Endothelial cell of umbilical vein (primary cell): ENCODE data around the gene DHRS11. TPM values are rescaled to one million over a fixed set of nuclear protein-coding genes. Genes with fewer than 3 reads are reported as not detected.
"Not testable (repeated sequence)": the region's sequence is repeated elsewhere in the genome, so short reads cannot be mapped to it uniquely, and the experiment has no call there.

Source experiments
- BruUV-seq: library from RNA; stranded (reverse); fragments of 400-500 nt; replicated peaks from 2 replicates; lab custom pipeline; 2021; lab: Mats Ljungman, UMichigan
- CTCF ChIA-PET: fragments of 300-600, 350-600 bp; sonication (Branson Sonifier 250); formaldehyde crosslinking; loops from one replicate; lab custom pipeline; 2021; ENCODE audit warnings: antibody characterized with exemption, inconsistent platforms; lab: Charles Lee
- POLR2A ChIA-PET: fragments of 300-600, 350-600 bp; sonication (Branson Sonifier 250); formaldehyde crosslinking; loops from one replicate; lab custom pipeline; 2021; ENCODE audit warnings: antibody characterized with exemption, inconsistent platforms; lab: Charles Lee
- DNase-seq: peaks from one replicate; pipeline ENCODE4 v3.0.0-alpha.2; 2011; ENCODE audit warnings: low read depth, low spot score
- FAIRE-seq: peaks from 2 replicates; lab custom pipeline; 2011; peaks lifted over from hg19 to GRCh38; lab: Jason Lieb, UNC
- H2AFZ ChIP-seq: 2 replicates; pipeline ENCODE4 v1.6.0; 2012; ENCODE audit warnings: low read depth, low read length, control low read depth, inconsistent platforms
- H3K27ac ChIP-seq: 2 replicates; pipeline ENCODE4 v1.5.1; 2011; ENCODE audit warnings: low read depth, mild to moderate bottlenecking, control low read depth, low read length, moderate library complexity; ENCODE audit not compliant: insufficient read depth
- H3K27me3 ChIP-seq, 2 experiments: 2 replicates each; pipeline versions ENCODE4 v1.6.0 to v1.6.1; 2011; ENCODE audit warnings: low read length in 2 of 2, mixed read lengths in 1 of 2; ENCODE audit not compliant: control insufficient read depth in 2 of 2, insufficient read depth in 2 of 2
- H3K36me3 ChIP-seq, 2 experiments: 2 replicates in 1 of 2; 3 replicates in 1 of 2; pipeline ENCODE4 v1.5.1; 2011; ENCODE audit warnings: low read length in 2 of 2, mild to moderate bottlenecking in 1 of 2, moderate library complexity in 1 of 2; ENCODE audit not compliant: control insufficient read depth in 2 of 2, insufficient read depth in 2 of 2; ENCODE audit errors: extremely low read depth in 1 of 2
- H3K4me1 ChIP-seq: 3 replicates; pipeline ENCODE4 v1.5.1; 2011; ENCODE audit warnings: mild to moderate bottlenecking, low read length; ENCODE audit not compliant: control insufficient read depth, insufficient read depth; ENCODE audit errors: extremely low read depth
- H3K4me2 ChIP-seq: 2 replicates; pipeline ENCODE4 v1.6.1; 2011; ENCODE audit warnings: low read length, control low read depth, mixed read lengths; ENCODE audit not compliant: insufficient read depth
- H3K4me3 ChIP-seq, 3 experiments: fragments of 200-600 bp in 1 of 3; sonication (generic), shearing (Covaris generic) in 1 of 3; replicated peaks in 1 of 3; 2 replicates each; pipeline ENCODE4 v1.5.1; 2011 to 2016; ENCODE audit warnings: control low read depth in 3 of 3, low read length in 3 of 3, mild to moderate bottlenecking in 2 of 3, inconsistent platforms in 1 of 3, low read depth in 1 of 3, moderate library complexity in 1 of 3; ENCODE audit not compliant: insufficient read depth in 1 of 3
- H3K79me2 ChIP-seq: 2 replicates; pipeline ENCODE4 v1.6.0; 2012; ENCODE audit warnings: low read length, inconsistent platforms; ENCODE audit not compliant: control insufficient read depth, insufficient read depth
- H3K9ac ChIP-seq: replicated peaks from 2 replicates; pipeline ENCODE3; 2011; ENCODE audit warnings: low read length, control low read depth; ENCODE audit not compliant: insufficient read depth; ENCODE audit errors: extremely low read depth
- H3K9me1 ChIP-seq: replicated peaks from 3 replicates; pipeline ENCODE4 v1.6.0; 2011; ENCODE audit warnings: mild to moderate bottlenecking, low read length; ENCODE audit not compliant: control insufficient read depth, insufficient read depth; ENCODE audit errors: extremely low read depth
- H3K9me3 ChIP-seq: replicated peaks from 2 replicates; pipeline ENCODE4 v1.5.1; 2012; ENCODE audit warnings: low read length, inconsistent platforms; ENCODE audit not compliant: control insufficient read depth, insufficient read depth
- H4K20me1 ChIP-seq: replicated peaks from 2 replicates; pipeline ENCODE3; 2011; ENCODE audit warnings: mild to moderate bottlenecking, low read length; ENCODE audit not compliant: control insufficient read depth, insufficient read depth; ENCODE audit errors: extremely low read depth
- GATA2 ChIP-seq: IDR thresholded peaks from 2 replicates; pipeline ENCODE4 v1.7.0; 2011; ENCODE audit warnings: low read depth, mild to moderate bottlenecking, moderate library complexity, mixed read lengths, low read length; ENCODE audit not compliant: insufficient read length, insufficient read depth
- JUN ChIP-seq: IDR thresholded peaks from 2 replicates; pipeline ENCODE4 v1.6.1; 2011; ENCODE audit warnings: borderline replicate concordance, low read depth; ENCODE audit not compliant: insufficient read length, insufficient read depth
- MYC ChIP-seq: IDR thresholded peaks from one replicate; pipeline ENCODE4 v1.6.1; 2011; ENCODE audit warnings: mild to moderate bottlenecking, low read depth, low read length
- POLR2A ChIP-seq: IDR thresholded peaks from 2 replicates; pipeline ENCODE4 v1.6.1; 2012; ENCODE audit warnings: low read depth, mild to moderate bottlenecking, control low read depth, low read length
- dilution Hi-C: fragments of 300-500 bp; cut with MboI; formaldehyde crosslinking; loops from one replicate; pipeline ENCODE4 v1.15.0; 2019; ENCODE audit warnings: low sequenced_read_pairs; ENCODE audit not compliant: extremely low pct_ligation_motif_present
- intact Hi-C: fragments of 100-400 bp; cut with micrococcal nuclease; formaldehyde crosslinking; loops from one replicate; pipeline ENCODE4 v1.10.0; 2022
- polyA plus RNA-seq, 4 experiments: library from polyadenylated mRNA; depleted of rRNA in 3 of 4; stranded (reverse) in 3 of 4; unstranded in 1 of 4; fragments of >200 nt; gene quantifications; 2 replicates each; pipeline versions ENCODE4 v1.2.1 to v1.2.3, GENCODE V29; 2011 to 2012; ENCODE audit warnings: missing spikeins in 1 of 4
- total RNA-seq: library from RNA; stranded (reverse); gene quantifications from 2 replicates; pipeline ENCODE4 v1.2.3, GENCODE V29; 2021
- TF ChIP-seq, protein P1 (sequence below): IDR thresholded peaks from 2 replicates; pipeline ENCODE4 v1.6.1; 2011; ENCODE audit not compliant: insufficient read depth, insufficient read length
- TF ChIP-seq, protein P2 (sequence below), 2 donors: IDR thresholded peaks; 1 replicate in 1 of 2; 2 replicates in 1 of 2; pipeline ENCODE4 v1.5.1; 2011; ENCODE audit warnings: low read length in 2 of 2, mild to moderate bottlenecking in 2 of 2, moderate library complexity in 2 of 2, control low read depth in 1 of 2, inconsistent platforms in 1 of 2, low read depth in 1 of 2; ENCODE audit not compliant: insufficient read depth in 1 of 2; ENCODE audit errors: extremely low read depth in 1 of 2

Gene DHRS11
- total and polyA plus RNA-seq, 2 donors (not counting 3 experiments of a cell fraction or from before 2014, with no cell fraction given), result 9.8 to 15.7 TPM

DNA sequence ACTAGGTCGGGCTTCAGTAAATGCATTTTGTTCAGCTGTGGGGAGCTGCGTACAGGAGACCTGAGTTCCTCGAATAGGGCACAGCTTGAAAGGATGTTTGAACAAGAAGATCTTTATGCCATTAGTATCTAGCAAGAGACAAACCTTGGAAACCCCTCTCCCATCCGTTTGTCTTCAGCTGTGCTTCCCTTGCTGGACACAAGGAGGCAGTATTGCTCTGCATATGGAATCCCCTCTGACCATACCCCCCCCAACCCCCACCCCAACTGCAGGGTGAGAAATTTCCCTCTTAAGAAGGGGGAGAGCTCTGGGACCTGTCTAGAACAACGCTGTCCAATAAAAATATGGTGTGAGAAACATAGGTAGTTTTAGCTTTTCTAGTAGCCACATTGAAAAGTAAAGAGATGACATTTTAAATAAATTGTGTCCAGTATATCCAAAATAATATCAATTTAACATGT is 11.3 kb downstream of the DHRS11 start:
- Histone ChIP-seq H3K4me3 (peak overlapping the region; percentile 34 to 67 (median 63)), H3K4me2 (peak overlapping the region; percentile 72), H3K36me3 (no peaks in the 10 kb centered on the region), H3K27ac (no peak overlapping the region), H2AFZ (no peak overlapping the region), H3K4me1 (peaks cover 16% of the 10 kb centered on the region), H4K20me1 (no peaks in the 10 kb centered on the region), H3K9me1 (no peaks in the 10 kb centered on the region), H3K79me2 (peaks cover 17% of the 10 kb centered on the region), H3K9me3 (no peaks in the 10 kb centered on the region), H3K9ac (no peak overlapping the region), H3K27me3 (no peaks in the 10 kb centered on the region)
- TF ChIP-seq GATA2 (no peak), MYC (no peak), JUN (no peak), POLR2A (no peak)
- TF ChIP-seq, protein P1, sequence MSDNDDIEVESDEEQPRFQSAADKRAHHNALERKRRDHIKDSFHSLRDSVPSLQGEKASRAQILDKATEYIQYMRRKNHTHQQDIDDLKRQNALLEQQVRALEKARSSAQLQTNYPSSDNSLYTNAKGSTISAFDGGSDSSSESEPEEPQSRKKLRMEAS, result no peak
- TF ChIP-seq, protein P2, sequence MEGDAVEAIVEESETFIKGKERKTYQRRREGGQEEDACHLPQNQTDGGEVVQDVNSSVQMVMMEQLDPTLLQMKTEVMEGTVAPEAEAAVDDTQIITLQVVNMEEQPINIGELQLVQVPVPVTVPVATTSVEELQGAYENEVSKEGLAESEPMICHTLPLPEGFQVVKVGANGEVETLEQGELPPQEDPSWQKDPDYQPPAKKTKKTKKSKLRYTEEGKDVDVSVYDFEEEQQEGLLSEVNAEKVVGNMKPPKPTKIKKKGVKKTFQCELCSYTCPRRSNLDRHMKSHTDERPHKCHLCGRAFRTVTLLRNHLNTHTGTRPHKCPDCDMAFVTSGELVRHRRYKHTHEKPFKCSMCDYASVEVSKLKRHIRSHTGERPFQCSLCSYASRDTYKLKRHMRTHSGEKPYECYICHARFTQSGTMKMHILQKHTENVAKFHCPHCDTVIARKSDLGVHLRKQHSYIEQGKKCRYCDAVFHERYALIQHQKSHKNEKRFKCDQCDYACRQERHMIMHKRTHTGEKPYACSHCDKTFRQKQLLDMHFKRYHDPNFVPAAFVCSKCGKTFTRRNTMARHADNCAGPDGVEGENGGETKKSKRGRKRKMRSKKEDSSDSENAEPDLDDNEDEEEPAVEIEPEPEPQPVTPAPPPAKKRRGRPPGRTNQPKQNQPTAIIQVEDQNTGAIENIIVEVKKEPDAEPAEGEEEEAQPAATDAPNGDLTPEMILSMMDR (IDR thresholded peaks at IDR 0.05; ENCODE audit: extremely low read depth in 1 of 2, insufficient read depth in 1 of 2, low read depth in 1 of 2, low read length in 2 of 2), result peak; percentile 62 to 83
- ChIA-PET POLR2A (interaction anchor here (0.6 kb wide), 1 partner anchor 772 kb away, joined by 4 read pairs; no protein-coding TSS in a partner anchor), CTCF (interaction anchor here (0.5 to 4.5 kb wide), 35 partner anchors 8 to 1213 kb away, joined by 3 to 66 read pairs (median 3); partner anchors contain the start of gene DHRS11)
- dilution Hi-C loops, result no loop called here
- intact Hi-C loops, result loop anchor here (1.0 to 10.0 kb wide), 5 partner anchors 26 to 770 kb away; partner anchors contain the start of gene AATF
- DNase-seq (peak; percentile 69), FAIRE-seq (no peak)
- BruUV-seq, result no TSS peak

DNA sequence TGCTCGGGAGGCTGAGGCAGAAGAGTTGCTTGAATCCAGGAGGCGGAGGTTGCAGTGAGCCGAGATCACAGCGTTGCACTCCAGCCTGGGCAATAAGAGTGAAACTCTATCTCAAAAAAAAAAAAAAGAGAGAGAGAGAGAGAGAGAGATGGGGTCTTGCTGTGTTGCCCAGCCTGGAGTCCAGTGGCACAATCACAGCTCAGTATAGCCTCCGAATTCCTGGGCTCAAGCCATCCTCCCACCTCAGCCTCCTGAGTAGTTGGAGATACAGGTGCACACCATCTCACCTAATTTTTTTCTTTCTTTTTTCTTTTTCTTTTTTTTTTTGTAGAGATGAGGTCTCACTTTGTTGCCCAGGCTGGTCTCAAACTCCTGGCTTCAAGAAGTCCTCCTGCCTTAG is 13.3 kb downstream of the DHRS11 start:
- dilution Hi-C loops, BruUV-seq, H3K9ac ChIP-seq, FAIRE-seq, POLR2A ChIA-PET, H3K9me3 ChIP-seq, H4K20me1 ChIP-seq, H3K36me3 ChIP-seq, H2AFZ ChIP-seq, H3K4me3 ChIP-seq, DNase-seq, H3K27ac ChIP-seq, H3K9me1 ChIP-seq, H3K4me2 ChIP-seq, H3K27me3 ChIP-seq: not testable (repeated sequence)
- CTCF ChIA-PET, result interaction anchor here (2.6 to 4.5 kb wide), 2 partner anchors 9 to 635 kb away, joined by 8 to 66 read pairs; no protein-coding TSS in a partner anchor
- Histone ChIP-seq H3K4me1 (peaks cover 16% of the 10 kb centered on the region), H3K79me2 (peaks cover 17% of the 10 kb centered on the region)
- intact Hi-C loops, result loop anchor here (10.0 kb wide), 1 partner anchor 100 kb away; no protein-coding TSS in a partner anchor
